ENCODE results near the gene MRAP. TPM values are rescaled to one million over a fixed set of nuclear protein-coding genes. Genes with fewer than 3 reads are reported as not detected.

Gene MRAP
- total and polyA plus RNA-seq, 2 donors (not counting 1 experiment from before 2014, with no cell fraction given): not detected

- H3K9me3 Mint-ChIP-seq (ENCODE audit: insufficient read depth): no peaks in the 10 kb centered on the region
- 97% methylated on average over 20 of the region's 22 CpGs for WGBS (ENCODE audit: insufficient coverage)
- no peaks in the 10 kb centered on the region for H3K27me3 Mint-ChIP-seq
Measured at GRCh38 chr21:32316361-32317215, 17.9 kb downstream of the MRAP start.

More at GRCh38 chr21:32316361-32317215, 17.9 kb downstream of the MRAP start:
- H3K4me2 ChIP-seq (replicated peaks; ENCODE audit: low read depth, low read length, poor library complexity, severe bottlenecking): no peak overlapping the region
- peaks cover 0 to 3% (median 0%) of the 10 kb centered on the region in 3 donors for H3K9me3 ChIP-seq (ENCODE audit: control extremely low read depth in 1 of 3, control insufficient read depth in 2 of 3, insufficient read depth in 1 of 3, low read length in 2 of 3)
- H3K4me1 ChIP-seq (ENCODE audit: control insufficient read depth in 2 of 2, insufficient read depth in 2 of 2, low read length in 2 of 2): no peaks in the 10 kb centered on the region
- no peak overlapping the region for H3K4me3 ChIP-seq (ENCODE audit: control extremely low read depth in 1 of 5, extremely low read depth in 1 of 5, insufficient read depth in 1 of 5, low read depth in 2 of 5, low read length in 4 of 5)
- ChIA-PET CTCF (no interaction called here), POLR2A (no interaction called here)
- H3K79me2 ChIP-seq (ENCODE audit: control insufficient read depth, insufficient read depth, low read length): no peaks in the 10 kb centered on the region
- Mint-ChIP-seq H3K4me1 (no peaks in the 10 kb centered on the region), H3K4me3 (no peak overlapping the region), H3K27ac (no peak overlapping the region)
- ATAC-seq (ENCODE audit: low read depth): no peak
- H3K36me3 ChIP-seq (replicated peaks in 1 of 2; ENCODE audit: control extremely low read depth in 1 of 2, control insufficient read depth in 1 of 2, extremely low read depth in 1 of 2, insufficient read depth in 2 of 2, low read length in 1 of 2): peaks cover 0 to 82% of the 10 kb centered on the region in 2 experiments
- no peak overlapping the region for H3K27ac ChIP-seq (ENCODE audit: low read length in 2 of 2)
- TF ChIP-seq CTCF (IDR thresholded peaks at IDR 0.05) (no peak), EZH2 (IDR thresholded peaks at IDR 0.05; ENCODE audit: borderline replicate concordance, insufficient read depth, low read depth, low read length, poor library complexity, severe bottlenecking) (no peak)
- H4K20me1 ChIP-seq (ENCODE audit: control insufficient read depth, insufficient read depth, low read length, poor library complexity, severe bottlenecking): no peaks in the 10 kb centered on the region
- no peaks in the 10 kb centered on the region for H3K27me3 ChIP-seq (replicated peaks in 1 of 4; ENCODE audit: control extremely low read depth in 1 of 4, control insufficient read depth in 3 of 4, insufficient read depth in 4 of 4, low read length in 3 of 4)
- DNase-seq: no peak
- H3K9ac ChIP-seq (ENCODE audit: low read length): no peak overlapping the region
- intact Hi-C loops (cut with micrococcal nuclease): no loop called here
- no peak overlapping the region for H2AFZ ChIP-seq (ENCODE audit: insufficient read depth, low read depth, low read length, poor library complexity, severe bottlenecking)

Measured in B cell (primary cell).